ENCODE measurements around the gene ZNF786.
"Not testable (repeated sequence)": the region's sequence is repeated elsewhere in the genome, so short reads cannot be mapped to it uniquely, and the experiment has no call there.

ZNF786 gene

DNA sequence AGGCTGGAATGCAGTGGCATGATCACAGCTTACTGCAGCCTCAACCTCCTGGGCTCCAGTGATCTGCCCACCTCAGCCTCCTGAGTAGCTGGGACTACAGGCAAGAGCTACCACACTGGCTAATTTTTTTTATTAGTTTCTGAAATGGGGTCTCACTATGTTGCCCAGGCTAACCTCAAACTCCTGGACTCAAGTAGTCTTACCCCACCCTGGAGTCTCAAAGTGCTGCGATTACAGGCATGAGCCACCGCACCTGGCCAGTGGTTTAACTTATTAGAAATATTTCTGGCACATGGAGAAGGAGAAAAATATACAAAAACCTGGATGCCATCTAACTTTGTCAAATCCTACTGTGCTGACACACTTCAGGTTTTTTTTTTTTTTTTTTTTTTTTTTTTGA lies 15.2 kb downstream of the ZNF786 start:
- DNase-seq = no peak

DNA sequence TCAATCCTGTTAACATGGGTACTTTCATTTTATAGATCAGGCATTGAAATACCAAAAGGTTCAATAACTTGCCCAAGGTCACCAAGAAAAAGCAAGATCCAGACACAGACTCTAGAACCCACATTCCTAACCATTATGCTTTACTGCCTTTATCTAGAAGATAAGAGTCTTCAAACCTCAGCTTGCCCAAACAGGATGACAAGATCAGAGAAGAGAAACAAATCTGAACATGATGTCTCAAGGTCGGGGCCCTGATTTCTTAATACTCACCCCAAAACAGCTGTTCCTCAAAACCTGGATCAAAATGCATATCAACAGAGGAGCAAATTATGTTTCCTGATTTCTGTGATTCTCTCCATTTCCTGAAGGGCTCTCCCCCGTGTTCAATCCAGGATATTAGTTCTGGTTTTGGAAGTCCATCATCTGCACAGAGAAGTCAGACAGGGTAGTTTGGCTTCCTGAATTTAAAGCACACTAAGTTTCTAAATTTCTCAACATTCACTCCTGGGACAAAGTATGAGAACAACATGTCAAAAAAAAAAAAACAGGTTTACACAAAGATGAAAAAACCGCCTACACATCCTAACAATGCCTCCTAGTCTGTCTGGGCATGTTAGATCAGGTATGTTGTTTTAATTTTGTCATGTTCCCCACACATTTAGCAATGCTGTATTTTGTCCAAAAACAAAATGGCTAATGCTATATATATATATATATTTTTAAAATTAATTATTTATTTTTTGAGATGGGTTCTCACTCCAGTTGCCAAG lies 16.2 kb downstream of the ZNF786 start:
- DNase-seq = no peak

DNA sequence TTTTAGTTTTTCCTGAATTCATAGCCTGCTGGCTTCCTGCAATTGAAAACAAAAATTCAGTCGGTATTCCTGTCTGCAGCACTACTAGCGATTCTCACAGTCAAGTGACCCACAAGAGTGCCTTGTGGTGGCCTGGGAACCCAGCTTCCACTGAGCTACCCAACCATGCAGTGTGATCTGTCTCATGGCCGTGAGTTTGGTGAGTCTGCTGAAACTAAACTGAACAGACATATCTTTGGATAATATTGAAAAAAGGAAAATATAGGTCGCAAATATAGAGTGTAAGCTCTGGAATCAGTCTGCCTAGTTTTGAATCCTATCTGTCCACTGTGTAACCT lies 18.1 kb downstream of the ZNF786 start:
- no peak for DNase-seq

DNA sequence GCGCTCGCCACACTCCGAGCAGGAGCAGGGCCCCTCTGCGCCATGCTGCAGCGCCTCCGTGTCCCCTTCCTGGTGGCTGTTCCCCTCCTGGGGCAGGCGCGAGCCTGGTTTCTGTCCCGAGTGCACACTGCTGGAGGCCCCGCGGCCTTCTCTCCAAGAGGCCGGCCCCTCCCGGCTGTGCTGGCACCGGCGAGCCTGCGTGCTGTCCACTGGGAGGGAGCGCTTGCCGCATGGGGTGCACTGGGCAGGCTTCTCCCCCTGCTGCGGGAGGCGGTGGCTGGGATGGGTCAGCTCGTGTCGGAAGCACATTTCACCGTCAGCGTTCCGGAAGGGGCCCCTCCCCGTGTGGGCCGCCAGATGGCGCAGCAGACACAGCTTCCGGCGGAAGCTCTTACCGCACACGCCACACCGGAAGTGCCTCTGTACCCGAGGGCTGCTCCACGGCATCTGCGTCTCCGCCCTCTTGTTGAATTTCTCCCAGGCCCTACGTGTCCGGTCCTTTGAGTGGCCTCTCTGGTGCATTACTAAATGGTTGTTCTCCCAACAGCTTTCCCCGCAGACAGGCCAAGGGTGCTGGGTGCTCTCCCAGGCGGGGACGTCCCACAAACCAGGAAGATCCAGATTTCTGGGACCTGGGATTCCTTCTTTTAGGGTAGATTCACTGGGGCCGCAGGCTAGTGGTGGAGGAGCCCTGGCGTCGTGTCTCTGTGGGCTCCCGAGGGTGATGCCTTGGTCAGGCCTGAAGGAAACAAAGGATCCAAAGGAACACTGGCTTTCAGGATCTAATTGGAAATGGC lies 18.7 kb downstream of the ZNF786 start:
- peak; percentile 64 to 66 for DNase-seq

DNA sequence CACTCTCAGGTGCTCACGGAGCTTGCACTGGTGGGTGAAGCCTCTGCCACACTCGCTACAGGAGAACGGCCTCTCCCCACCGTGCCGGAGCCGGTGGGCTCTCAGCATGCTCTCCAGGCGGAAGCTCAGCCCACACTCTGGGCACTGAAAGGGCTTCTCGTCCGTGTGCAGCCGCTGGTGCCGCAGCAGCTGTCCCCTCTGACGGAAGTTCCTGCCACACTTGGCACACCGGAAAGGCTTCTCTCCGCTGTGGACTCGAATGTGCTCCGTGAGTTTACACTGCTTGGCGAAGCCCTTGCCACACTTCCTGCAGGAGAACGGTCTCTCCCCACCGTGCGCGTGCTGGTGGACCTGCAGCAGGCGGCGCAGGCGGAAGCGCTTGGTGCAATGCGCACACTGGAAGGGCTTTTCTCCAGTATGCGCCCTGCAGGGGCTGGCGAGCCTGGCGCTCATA lies 19.3 kb downstream of the ZNF786 start:
- no peak for DNase-seq

DNA sequence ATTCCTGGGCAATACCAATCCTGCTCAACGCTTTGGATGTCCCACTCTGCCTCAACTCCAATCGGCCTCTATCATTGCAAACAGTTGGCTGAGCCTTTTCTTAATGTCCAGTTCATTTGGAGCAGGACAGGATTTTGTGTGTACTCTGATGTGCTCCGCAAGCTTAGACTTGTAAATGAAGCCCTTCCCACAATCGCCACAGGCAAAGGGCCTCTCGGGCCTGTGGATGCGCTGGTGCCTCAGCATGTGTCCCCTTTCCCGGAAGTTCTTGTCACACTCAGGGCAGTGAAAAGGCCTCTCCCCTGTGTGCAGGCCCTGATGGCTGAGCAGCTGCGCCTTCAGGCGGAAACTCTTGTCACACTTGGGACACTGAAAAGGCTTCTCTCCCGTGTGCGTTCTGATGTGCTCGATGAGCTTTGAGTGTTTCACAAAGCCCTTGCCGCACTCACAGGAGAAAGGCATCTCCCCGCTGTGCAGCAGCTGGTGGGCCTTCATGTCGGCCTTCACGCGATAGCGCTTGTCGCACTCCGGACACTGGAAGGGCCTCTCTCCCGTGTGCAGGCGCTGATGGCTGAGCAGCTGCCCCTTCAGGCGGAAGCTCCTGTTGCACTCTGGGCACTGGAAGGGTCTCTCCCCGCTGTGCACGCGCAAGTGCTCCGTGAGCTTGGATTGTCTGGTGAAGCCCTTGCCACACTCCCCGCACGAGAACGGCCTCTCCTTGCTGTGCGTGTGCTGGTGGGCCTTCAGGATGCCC lies 20.0 kb downstream of the ZNF786 start:
- no peak for DNase-seq

DNA sequence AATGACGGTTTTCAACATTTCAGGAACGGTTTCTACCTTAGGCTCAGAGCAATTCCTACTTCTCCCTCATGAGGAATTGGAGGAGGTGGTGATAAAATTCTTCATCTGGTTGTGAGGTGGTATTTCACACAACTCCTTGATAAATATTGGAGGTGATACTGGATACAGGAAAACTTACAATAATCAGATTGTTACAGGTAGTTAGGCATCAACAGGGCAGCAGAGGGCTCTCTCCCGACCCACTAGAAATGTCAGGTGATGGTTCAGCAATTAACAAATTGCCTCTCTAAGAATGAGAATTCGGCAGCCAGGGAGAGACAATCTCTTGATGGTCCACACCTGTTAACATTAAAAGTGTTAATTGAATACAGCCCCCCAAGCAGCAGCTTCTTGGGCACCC lies 22.6 kb downstream of the ZNF786 start:
- no peak for DNase-seq

DNA sequence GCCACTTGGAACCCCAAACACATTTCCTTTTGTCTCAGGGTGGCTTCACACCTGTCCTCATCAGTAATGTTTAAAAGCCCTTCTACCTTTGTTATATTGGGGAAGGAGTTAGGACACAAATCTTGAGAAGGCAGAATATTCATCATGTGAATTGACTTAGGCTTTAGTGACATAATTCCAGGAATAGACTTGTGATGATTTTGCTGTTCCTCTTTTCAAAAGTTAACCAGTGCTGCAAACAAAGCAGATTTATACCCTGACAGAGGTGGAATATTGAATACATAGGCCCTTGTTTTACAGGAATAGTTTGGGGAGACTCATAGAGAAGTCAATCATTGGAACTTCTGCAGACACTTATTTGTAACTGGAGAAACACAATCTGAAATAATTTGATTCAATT lies 27.0 kb downstream of the ZNF786 start:
- DNase-seq = no peak

DNA sequence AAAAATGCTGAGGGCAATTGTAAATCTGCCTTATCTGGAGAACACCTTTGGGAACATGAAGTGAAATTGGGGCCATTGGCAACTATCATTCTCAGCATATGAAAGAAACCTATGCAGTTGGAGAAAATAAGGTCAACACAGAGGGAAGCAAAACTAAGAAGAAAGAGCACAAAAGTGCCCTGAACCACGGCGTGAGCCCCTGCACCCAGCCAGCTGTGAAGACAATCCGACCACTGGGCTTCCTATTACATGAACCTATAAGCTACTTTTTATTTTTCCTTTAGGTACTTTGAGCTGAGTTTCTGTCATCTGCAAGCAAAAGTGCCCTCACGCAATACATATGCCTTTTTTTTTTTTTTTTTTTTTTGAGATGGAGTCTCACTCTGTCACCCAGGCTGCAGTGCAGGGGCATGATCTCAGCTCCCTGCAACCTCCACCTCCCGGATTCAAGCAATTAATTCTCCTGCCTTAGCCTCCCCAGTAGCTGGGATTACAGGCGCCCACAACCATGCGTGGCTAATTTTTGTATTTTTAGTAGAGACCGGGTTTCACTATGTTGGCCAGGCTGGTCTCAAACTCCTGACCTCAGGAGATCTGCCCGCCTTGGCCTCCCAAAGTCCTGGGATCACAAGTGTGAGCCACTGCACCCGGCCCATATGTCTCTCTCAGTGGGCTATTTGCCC lies 28.2 kb downstream of the ZNF786 start:
- DNase-seq = not testable (repeated sequence)

DNA sequence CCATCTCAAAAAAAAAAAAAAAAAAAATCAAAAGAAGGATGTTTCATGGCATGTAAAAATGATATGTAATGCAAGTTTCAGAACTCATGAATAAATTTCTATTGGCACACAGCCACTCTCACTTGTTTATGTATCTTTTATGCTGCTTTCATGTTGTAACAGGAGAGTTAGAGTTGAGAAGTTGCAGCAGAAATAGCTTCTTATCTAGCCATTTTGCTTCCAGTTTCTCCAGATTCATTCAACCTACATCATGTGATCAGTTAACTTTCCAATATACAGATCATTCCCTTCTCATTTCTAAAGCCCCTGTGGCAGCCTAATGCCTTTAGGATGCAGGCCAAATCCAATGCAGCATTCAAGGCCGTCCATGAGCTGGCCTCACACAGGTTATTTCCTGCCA lies 30.4 kb downstream of the ZNF786 start:
- no peak for DNase-seq

DNA sequence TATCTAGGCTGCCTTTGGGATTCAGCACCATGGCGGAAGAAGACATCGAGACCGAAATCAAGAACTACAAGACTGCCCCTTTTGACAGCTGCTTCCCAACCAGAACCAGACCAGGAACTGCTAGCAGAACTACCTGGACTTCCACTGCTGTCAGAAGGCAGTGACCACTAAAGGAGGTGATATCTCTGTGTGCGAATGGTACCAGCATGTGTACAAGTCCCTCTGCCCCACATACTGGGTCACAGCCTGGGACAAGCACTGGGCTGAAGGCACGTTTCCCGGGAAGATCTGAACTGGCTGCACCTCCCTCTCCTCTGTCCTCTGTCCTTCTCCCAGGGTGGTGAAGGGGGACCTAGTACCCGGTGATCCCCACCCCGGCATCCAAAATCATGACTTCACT lies 36.6 kb downstream of the ZNF786 start:
- DNase-seq = no peak

DNA sequence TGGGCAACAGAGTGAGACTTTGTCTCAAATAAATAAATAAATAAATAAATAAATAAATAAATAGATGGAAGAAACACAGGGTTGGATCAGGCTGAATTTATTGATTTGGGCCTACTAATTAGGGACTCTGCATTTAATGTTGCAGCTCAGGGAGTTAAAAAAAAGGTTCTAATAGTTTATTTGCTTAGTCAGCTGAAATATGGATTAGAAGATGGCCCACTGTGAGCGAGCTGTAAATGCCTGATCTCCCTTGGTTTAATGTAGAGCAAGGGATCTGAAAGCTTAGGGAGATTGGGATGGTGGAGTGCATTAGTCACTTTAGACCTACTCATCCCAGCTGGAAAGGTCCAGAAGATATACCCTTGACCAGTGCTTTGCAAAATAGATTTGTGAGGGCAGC lies 37.1 kb downstream of the ZNF786 start:
- DNase-seq = no peak

DNA sequence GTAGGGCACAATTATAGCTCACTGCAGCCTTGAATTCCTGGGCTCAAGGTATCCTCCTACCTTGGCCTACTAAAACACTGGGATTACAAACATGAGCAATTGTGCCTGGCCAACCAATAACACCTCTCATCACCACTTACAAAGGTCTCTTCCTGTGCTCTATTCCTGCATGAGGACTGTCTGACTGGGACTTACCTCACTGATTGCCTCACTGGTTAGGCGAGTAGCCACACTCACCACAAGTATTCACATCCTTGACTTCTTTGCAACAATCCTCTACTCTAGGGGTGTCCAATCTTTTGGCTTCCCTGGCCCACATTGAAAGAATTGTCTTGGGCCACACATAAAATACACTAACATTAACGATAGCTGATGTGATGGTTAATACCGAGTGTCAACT lies 39.6 kb downstream of the ZNF786 start:
- no peak for DNase-seq

DNA sequence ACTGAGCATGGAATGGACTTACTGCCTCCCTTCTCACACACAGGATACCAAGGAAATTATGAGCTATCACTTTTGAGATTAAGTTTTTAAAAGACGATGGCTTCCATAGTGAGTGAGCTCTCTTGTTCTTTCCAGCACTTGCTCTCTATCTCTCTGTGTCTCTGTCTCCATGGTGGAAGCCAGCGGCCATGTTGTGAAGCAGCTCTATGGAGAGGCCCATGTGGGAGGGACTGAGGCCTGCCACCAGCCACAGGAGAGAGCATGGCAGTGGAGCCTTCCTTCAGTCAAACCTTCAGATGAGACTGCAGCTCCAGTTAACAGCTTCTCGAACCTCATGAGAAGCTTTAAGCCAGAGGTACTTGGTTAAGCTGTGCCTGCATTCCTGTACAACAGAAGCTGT lies 41.7 kb downstream of the ZNF786 start:
- no peak for DNase-seq

DNA sequence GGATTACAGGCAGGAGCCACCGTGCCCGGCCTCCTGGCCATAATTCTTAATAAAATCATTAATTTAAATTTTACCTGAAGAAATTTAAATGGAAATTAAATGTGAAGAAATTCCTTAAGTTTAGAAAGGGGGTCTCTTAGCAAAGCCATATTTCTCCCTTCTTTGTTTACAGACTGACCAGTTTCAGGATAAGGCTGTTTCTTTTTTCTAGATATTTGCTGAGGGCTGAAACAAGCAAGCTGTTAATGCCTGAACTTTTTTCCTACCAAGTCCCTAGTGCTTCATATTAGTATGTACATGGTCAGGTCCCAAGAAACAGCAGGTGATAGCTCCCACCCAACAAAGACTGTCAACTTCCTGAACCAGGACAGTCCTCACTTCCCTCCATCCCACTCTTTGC lies 44.1 kb downstream of the ZNF786 start:
- DNase-seq = no peak

DNA sequence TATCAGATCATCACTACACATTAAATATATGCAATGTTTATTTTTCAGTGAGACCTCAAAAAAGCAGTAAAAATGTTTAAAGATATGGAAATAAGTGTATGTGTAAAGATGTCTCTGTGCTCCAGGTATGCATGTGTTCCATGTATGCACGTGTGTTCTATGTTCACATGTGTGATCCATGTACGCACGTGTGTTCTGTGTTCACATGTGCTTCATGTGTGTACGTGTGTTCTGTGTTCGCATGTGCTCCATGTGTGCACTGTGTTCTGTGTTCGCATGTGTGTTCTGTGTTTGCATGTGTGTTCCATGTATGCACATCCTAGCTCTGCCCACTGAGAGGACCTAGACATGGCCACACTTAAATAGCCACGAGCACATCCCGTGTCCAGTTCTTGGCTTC lies 46.6 kb downstream of the ZNF786 start:
- no peak for DNase-seq

DNA sequence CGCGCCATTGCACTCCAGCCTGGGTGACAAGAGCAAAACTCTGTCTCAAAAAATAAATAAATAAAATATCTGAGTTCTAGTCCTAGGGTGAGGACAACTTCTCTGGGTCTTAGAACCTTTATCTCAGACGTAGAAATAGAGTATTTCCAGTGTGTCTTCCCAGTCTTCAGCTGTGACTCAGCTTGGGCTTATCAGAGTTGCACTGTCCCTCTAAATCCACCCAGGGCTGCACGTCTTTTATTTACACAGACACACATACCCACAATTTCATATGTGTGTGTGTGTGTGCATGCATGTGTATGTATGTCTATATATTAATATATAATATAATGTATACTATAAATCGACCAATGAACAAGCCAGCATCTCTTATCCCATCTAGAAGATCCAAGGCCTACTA lies 49.2 kb downstream of the ZNF786 start:
- no peak for DNase-seq

DNA sequence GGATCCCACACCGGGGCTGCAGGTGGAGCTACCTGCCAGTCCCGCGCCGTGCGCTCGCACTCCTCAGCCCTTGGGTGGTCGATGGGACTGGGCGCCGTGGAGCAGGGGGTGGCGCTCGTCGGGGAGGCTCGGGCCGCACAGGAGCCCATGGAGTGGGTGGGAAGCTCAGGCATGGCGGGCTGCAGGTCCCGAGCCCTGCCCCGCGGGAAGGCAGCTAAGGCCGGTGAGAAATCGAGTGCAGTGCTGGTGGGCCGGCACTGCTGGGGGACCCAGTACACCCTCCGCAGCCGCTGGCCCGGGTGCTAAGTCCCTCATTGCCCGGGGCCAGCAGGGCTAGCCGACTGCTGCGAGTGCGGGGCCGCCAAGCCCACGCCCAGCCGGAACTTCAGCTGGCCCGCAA lies 51.9 kb downstream of the ZNF786 start:
- not testable (repeated sequence) for DNase-seq

DNA sequence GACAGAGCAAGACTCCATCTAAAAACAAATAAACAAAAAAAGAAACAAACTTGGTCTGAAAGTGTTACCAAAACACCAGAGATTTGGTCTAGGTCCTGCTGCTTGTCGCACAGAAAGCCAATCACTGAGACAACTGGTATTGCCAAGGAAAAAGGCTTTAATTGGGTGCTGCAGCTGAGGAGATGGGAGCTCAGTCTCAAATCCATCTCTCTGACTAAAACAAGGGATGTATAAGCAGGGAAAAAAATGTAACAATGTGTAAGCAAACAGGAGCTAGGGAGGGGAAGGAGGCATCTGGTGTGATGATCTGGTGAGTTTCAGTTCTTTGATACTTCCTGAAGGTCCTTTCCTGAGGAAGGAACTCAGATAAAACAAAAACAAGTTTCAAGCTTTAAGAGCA lies 53.8 kb downstream of the ZNF786 start:
- DNase-seq = no peak

DNA sequence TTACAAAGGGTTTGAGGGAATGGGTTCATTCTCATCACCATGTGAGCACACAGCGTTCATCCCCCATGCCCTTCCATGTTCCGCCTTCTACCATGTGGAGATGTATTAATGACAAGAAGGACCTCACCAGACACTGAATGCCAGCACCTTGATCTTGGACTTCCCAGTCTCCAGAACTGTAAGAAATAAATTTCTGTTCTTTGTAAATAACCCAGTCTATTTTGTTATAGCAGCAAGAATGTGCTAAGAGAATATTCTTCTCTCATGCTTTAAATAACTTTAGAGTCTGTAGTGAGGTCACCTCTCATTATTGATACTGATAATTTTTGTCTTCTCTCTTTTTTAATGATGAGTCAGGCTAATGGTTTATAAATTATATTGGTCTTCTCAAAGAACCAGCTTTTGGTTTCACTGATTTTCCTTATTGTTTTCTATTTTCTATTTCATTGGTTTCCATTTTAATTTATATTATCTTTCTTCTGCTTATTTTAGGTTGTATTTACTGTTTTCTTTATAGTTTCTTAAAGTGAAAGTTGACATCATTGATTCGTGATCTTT lies 59.1 kb downstream of the ZNF786 start:
- DNase-seq = no peak

DNA sequence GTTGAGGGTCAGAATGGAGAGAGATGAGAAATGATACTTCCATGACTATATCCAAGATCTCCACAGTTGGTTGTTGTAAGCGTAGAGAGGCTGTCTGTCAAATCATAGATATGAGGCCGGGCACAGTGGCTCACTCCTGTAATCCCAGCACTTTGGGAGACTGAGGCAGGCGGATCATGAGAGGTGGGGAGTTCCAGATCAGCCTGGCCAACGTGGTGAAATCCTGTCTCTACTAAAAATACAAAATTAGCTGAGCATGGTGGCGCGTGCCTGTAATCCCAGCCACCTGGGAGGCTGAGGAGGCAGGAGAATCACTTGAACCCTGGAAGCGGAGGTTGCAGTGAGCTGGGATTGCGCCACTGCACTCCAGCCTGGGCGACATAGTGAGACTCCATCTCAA lies 60.1 kb downstream of the ZNF786 start:
- DNase-seq = not testable (repeated sequence)

DNA sequence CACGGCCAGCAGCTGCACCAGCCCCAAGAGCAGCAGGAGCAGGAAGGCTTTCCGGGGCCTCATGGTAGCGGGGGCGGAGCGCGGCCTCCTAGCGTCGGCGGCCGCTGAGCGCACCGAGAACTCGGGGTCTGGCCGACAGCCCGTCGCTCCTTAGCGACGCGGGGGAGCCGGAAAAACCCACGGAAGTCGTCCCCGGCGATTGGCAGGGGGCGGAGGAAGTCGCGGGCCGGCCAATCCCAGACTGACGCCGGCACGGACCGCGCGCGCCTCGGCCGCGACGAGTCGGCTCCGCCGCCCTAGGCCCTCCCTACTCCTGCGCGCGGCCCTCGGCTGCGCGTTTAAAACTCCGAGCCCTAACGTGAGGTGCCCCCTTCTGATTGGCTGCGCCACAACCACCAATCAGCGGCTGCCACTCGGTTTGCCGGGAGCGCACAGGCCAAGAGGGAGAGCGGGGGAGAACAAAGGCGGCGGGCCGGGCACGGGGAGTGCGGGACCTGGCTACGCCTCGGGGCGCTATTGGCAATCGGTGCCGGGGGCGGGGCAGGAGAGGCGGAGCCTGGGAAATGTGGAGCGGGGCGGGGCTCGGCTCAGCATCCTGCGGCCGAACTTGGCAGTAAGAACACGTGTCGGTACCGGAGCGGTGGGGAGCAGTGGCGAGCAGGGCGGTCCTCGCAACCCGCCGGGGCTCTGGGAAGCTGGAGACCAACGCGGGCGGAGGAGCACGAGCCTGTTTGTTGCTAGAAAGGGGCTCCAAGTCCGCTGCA lies 62.0 kb downstream of the ZNF786 start, which contains the start of gene PDIA4:
Gene PDIA4 (minus strand): TSS at position 160 of the 764 bp plus-strand sequence. CDS start 97 bp downstream, at position 63.
- peak; percentile 99 for DNase-seq
